Right atrium auricular region (tissue), 2 donors: ENCODE data around the gene PCED1A. TPM values are rescaled to one million over a fixed set of nuclear protein-coding genes. Genes with fewer than 3 reads are reported as not detected.

Experiments
- DNase-seq: peaks from one replicate; pipeline ENCODE4 v3.0.0-alpha.2; 2019; ENCODE audit warnings: low spot score
- H3K27ac ChIP-seq, 2 donors: fragments of 200-600 bp; sonication (generic); 1 replicate in 1 of 2; 2 replicates in 1 of 2; pipeline ENCODE4 v1.5.1; 2016 to 2019
- H3K27me3 ChIP-seq, 2 donors: fragments of 200-600 bp; sonication (generic); one replicate each; pipeline versions ENCODE4 v1.5.1 to v1.6.0; 2017 to 2019
- H3K36me3 ChIP-seq: fragments of 200-600 bp; sonication (generic); one replicate; pipeline ENCODE4 v1.5.1; 2016
- H3K4me1 ChIP-seq, 2 donors: fragments of 200-600 bp; sonication (generic); one replicate each; pipeline versions ENCODE4 v1.5.1 to v1.6.0; 2017 to 2019
- H3K4me3 ChIP-seq, 2 donors: fragments of 200-600 bp; sonication (generic); 1 replicate in 1 of 2; 2 replicates in 1 of 2; pipeline ENCODE4 v1.5.1; 2017 to 2019; ENCODE audit warnings: mild to moderate bottlenecking in 1 of 2, moderate library complexity in 1 of 2
- H3K9me3 ChIP-seq, 2 donors: fragments of 200-600 bp; sonication (generic); one replicate each; pipeline ENCODE4 v1.5.1; 2019
- total RNA-seq, 2 donors: library from RNA; depleted of rRNA; stranded (reverse); fragments of >200 nt; gene quantifications; one replicate each; pipeline ENCODE4 v1.1.0, GENCODE V29; 2016
- TF ChIP-seq, protein P1 (sequence below), 2 donors: fragments of 200-600 bp; sonication (generic); IDR thresholded peaks; one replicate each; pipeline ENCODE4 v1.5.1; 2019; ENCODE audit warnings: antibody characterized with exemption in 2 of 2

PCED1A gene
- total RNA-seq, 2 donors from 2014 or later: 8.3 to 10.0 TPM

DNA sequence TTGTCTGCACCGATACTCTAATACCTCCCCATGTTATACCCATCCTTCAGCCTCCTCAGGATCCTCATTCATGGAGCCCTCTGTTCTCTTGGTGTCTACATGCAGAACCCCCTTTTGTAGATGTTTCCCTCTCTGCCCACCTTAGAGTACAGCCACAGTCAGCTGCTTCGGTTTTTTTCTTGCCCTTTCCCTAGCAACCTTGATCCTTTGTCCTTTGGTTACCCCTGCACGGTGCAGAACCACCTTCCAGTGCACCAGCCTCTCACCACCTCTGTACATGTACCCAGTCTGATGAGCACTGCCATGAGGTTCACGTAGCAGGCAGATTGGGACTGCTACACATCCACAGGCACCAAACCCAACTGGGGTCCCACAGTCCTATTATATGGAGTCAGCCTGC is 7.3 kb upstream of the PCED1A start:
- no peak overlapping the region for H3K27ac ChIP-seq
- H3K4me1 ChIP-seq: peaks cover 0 to 9% of the 10 kb centered on the region in 2 donors
- H3K4me3 ChIP-seq: no peak overlapping the region
- no peaks in the 10 kb centered on the region for H3K9me3 ChIP-seq
- no peak for DNase-seq
- TF ChIP-seq, protein P1, sequence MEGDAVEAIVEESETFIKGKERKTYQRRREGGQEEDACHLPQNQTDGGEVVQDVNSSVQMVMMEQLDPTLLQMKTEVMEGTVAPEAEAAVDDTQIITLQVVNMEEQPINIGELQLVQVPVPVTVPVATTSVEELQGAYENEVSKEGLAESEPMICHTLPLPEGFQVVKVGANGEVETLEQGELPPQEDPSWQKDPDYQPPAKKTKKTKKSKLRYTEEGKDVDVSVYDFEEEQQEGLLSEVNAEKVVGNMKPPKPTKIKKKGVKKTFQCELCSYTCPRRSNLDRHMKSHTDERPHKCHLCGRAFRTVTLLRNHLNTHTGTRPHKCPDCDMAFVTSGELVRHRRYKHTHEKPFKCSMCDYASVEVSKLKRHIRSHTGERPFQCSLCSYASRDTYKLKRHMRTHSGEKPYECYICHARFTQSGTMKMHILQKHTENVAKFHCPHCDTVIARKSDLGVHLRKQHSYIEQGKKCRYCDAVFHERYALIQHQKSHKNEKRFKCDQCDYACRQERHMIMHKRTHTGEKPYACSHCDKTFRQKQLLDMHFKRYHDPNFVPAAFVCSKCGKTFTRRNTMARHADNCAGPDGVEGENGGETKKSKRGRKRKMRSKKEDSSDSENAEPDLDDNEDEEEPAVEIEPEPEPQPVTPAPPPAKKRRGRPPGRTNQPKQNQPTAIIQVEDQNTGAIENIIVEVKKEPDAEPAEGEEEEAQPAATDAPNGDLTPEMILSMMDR (IDR thresholded peaks at IDR 0.05): no peak
- H3K27me3 ChIP-seq: no peaks in the 10 kb centered on the region
- no peaks in the 10 kb centered on the region for H3K36me3 ChIP-seq

DNA sequence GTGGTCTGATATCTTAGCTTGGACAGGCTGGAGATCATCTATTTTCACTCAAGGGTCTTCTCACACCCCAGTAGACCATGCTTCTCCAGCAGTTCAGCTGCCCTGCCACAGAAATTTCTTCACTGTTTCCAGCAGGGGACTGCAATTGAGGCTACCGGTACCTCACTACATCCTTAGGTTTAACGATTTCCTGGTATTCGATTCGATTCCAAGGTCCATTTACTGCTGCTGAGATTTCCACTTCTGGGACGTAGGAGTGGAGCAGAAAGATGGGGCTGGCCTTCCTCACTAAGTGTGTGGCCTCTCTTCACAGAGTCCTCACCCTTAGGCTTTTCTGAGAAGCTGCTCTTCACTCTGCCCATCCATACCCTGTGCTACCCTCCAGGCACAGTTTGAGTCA is 6.2 kb upstream of the PCED1A start:
- Histone ChIP-seq H3K4me1 (peaks cover 0 to 3% of the 10 kb centered on the region in 2 donors), H3K27me3 (no peaks in the 10 kb centered on the region), H3K9me3 (no peaks in the 10 kb centered on the region), H3K36me3 (no peaks in the 10 kb centered on the region), H3K4me3 (no peak overlapping the region), H3K27ac (no peak overlapping the region)
- TF ChIP-seq, protein P1 (IDR thresholded peaks at IDR 0.05): no peak
- DNase-seq: no peak

DNA sequence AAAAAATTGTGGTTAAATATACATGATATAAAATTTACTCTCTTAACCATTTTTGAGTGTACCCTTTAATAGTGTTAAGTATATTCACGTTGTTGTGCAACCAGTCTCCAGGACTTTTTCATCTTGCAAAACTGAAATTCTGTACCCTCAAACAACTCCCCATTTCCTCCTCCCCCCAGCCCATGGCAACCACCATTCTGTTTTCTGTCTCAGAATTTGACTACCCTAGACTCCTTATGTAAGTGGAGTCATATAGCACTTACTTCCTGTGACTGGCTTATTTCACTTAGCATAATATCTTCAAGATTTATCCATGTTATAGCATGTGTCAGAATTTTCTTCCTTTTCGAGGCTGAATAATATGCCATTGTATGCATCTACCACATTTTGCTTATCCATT is 5.2 kb upstream of the PCED1A start:
- no peak for DNase-seq
- Histone ChIP-seq H3K4me3 (no peak overlapping the region), H3K27me3 (no peaks in the 10 kb centered on the region), H3K4me1 (peaks cover 0 to 9% of the 10 kb centered on the region in 2 donors), H3K9me3 (no peaks in the 10 kb centered on the region), H3K27ac (no peak overlapping the region), H3K36me3 (no peaks in the 10 kb centered on the region)
- TF ChIP-seq, protein P1 (IDR thresholded peaks at IDR 0.05): no peak

DNA sequence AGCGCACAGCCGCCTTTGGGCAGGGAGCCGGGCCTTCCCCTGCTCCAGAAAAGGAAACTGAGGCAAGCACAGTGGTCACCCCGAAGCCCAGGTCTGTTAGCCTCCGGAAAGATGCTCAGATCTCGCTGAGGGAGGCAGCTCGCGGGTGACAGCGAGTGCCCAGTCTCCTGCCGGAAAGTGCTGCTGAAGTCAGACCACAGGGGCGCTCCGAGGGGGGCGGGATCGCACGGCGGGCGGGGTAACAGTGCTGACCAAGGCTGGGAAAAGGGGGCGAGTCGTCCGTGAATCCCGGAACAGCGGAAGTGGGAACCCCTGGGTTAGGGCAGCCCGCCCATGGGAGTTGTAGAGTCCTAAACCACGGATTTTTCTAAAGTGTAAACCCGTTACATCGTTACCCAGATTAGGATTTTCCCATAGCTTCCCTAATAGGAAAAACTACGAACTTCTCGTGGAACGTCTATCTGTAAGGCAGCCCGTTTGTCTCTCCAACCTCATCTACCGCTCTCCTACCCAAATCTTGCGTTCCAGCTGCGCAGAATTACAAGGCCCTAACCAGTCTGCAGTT is 594 bp upstream of the PCED1A start:
- TF ChIP-seq, protein P1 (IDR thresholded peaks at IDR 0.05): no peak
- peak overlapping the region; percentile 89 to 92 for H3K27ac ChIP-seq
- peak; percentile 80 for DNase-seq
- H3K4me1 ChIP-seq: peaks cover 0 to 21% of the 10 kb centered on the region in 2 donors
- H3K4me3 ChIP-seq: peak overlapping the region; percentile 95 to 98
- no peaks in the 10 kb centered on the region for H3K27me3 ChIP-seq
- no peaks in the 10 kb centered on the region for H3K36me3 ChIP-seq
- H3K9me3 ChIP-seq: no peaks in the 10 kb centered on the region

DNA sequence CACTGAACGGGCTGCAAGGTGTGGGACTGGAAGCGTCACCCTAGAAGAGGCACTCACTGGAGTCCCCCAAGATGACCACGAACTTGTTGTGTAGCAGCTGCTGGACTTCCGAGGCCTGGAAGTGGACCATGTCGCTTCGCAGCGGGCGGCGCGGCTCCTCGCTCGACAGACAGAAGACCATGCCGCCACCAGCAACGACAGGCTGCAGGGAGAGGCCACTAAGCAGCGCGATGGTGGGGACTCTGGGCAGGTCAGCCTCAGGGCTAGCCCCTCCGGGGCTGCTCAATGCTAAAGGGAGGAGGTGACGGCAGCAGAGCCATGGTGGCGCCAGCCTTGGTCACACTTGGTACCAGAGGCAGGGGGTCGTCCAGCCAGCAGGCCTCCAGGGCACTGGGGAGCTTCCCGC is 720 bp downstream of the PCED1A start:
- TF ChIP-seq, protein P1 (IDR thresholded peaks at IDR 0.05): no peak
- Histone ChIP-seq H3K27ac (peak overlapping the region; percentile 89 to 92), H3K9me3 (no peaks in the 10 kb centered on the region), H3K4me1 (peaks cover 0 to 21% of the 10 kb centered on the region in 2 donors), H3K4me3 (peak overlapping the region; percentile 95 to 98), H3K27me3 (no peaks in the 10 kb centered on the region), H3K36me3 (no peaks in the 10 kb centered on the region)
- no peak for DNase-seq
